Measurements from ENCODE around the gene CACNA1B.

Gene CACNA1B

DNA sequence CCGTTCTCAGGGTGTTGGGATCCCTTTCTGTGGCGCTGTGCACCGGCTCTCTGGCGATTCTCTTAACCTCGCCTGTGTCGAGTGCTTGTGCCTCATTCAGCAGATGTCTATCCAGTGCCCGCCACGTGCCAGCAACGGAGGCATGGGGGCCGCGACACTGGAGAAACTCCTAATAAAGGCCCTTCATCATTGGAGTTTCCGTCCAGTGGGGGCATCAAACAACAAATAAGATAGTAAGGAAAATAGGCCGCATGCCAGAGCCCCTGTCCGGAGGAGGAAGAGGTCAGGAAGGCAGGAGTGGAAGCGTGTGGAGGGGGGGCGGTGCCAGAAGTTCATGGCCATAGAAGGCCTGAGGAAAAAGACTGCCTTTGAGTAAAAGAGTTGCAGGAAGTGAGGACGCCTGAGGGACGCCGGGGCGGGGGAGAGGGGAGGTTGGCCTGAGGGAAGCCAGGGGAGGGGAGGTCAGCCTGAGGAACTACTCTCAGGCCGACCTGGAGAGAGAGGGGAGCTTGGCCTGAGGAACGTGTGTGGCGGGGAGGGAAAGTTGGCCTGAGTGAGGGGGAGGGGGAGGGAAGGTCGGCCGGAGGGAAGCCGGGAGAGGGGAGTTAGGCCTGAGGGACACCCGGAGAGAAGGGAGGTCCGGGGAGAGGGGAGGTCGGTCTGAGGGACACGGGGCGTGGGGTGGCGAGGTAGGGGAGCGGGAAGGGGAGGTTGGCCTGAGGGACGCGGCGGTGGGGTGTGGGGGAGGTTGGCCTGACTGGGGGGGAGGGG is 82.2 kb downstream of the CACNA1B start:
- TF ChIP-seq, protein P1, sequence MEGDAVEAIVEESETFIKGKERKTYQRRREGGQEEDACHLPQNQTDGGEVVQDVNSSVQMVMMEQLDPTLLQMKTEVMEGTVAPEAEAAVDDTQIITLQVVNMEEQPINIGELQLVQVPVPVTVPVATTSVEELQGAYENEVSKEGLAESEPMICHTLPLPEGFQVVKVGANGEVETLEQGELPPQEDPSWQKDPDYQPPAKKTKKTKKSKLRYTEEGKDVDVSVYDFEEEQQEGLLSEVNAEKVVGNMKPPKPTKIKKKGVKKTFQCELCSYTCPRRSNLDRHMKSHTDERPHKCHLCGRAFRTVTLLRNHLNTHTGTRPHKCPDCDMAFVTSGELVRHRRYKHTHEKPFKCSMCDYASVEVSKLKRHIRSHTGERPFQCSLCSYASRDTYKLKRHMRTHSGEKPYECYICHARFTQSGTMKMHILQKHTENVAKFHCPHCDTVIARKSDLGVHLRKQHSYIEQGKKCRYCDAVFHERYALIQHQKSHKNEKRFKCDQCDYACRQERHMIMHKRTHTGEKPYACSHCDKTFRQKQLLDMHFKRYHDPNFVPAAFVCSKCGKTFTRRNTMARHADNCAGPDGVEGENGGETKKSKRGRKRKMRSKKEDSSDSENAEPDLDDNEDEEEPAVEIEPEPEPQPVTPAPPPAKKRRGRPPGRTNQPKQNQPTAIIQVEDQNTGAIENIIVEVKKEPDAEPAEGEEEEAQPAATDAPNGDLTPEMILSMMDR (conservative IDR thresholded peaks at IDR 0.05; ENCODE audit: low read length): no peak
- DNase-seq (ENCODE audit: low read depth): no peak
- H3K4me3 ChIP-seq (ENCODE audit: low read length): no peak overlapping the region

GRCh38 chr9:137960496-137960895 is 82.9 kb downstream of the CACNA1B start:
- TF ChIP-seq, protein P1 (conservative IDR thresholded peaks at IDR 0.05; ENCODE audit: low read length): no peak
- DNase-seq (ENCODE audit: low read depth): no peak
- H3K4me3 ChIP-seq (ENCODE audit: low read length): no peak overlapping the region

DNA sequence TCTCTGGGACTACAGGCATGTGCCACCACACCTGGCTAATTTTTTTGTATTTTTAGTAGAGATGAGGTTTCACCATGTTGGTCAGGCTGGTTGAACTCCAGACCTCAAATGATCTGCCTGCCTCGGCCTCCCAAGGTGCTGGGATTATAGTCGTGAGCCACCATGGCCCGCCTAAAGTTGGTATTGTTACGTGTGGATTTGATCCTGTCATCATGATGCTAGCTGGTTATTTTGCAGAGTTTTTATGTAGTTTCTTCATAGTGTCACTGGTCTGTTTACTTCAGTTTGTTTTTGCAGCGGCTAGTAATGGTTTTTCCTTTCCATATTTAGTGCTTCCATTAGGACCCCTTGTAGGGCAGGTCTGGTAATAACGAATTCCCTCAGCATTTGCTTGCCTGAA is 85.9 kb downstream of the CACNA1B start:
- DNase-seq (ENCODE audit: low read depth): no peak
- TF ChIP-seq, protein P1 (conservative IDR thresholded peaks at IDR 0.05; ENCODE audit: low read length): no peak
- H3K4me3 ChIP-seq (ENCODE audit: low read length): no peak overlapping the region

DNA sequence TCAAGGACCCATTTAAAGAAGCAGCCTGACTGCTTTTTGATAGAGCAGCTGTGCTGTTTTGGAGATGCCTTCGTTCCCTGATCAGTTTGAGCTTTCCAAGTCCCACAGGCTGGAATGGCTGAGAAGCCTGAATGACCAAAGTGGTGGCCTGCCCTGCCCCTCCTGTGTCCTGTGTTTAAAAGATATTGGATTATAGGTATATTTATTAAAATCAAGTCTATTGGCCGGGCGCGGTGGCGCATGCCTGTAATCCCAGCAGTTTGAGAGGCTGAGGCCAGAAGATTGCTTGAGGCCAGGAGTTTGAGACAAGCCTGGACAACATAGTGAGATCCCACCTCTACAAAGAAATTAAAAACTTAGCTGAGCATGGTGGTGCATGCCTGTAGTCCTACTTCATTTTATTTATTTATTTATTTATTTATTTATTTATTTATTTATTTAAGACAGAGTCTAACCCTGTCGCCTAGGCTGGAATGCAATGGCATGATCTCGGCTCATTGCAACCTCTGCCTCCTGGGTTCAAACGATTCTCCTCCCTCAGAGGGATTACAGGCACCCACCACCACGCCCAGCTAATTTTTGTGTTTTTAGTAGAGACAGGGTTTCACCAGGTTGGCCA is 87.7 kb downstream of the CACNA1B start:
- no peak overlapping the region for H3K4me3 ChIP-seq (ENCODE audit: low read length)
- DNase-seq (ENCODE audit: low read depth): no peak
- TF ChIP-seq, protein P1 (conservative IDR thresholded peaks at IDR 0.05; ENCODE audit: low read length): no peak

- TF ChIP-seq, protein P1 (conservative IDR thresholded peaks at IDR 0.05; ENCODE audit: low read length): no peak
- H3K4me3 ChIP-seq (ENCODE audit: low read length): no peak overlapping the region
- DNase-seq (ENCODE audit: low read depth): no peak
Observed at GRCh38 chr9:137967280-137967953, 89.8 kb downstream of the CACNA1B start.

DNA sequence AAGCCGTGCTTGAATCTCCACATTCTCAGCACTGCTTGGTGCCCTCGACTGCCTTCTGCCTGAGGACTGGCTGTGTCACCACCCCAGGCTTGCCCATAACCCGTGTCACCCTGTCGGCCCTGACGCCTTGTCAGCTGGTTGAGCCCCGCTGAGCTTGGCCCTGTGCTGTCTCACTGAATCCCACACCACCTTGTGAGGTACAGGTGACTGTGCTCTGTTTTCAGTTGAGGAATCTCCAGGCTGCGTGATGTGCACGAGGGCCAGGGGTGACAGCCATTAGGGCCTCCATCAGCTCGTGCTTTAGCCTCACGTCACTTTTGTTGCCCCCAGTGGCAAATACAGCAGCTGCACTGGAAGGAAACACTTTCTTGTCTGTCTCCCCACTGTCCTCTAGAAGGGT is 90.7 kb downstream of the CACNA1B start:
- H3K4me3 ChIP-seq (ENCODE audit: low read length): no peak overlapping the region
- TF ChIP-seq, protein P1 (conservative IDR thresholded peaks at IDR 0.05; ENCODE audit: low read length): no peak
- DNase-seq (ENCODE audit: low read depth): no peak

All from AG10803 (cell line).